HG03521 (cell line): ENCODE measurements around the gene GYG2.
"Not testable (repeated sequence)": the region's sequence is repeated elsewhere in the genome, so short reads cannot be mapped to it uniquely, and the experiment has no call there.

Source experiments
- ATAC-seq: cut with Tn5 transposase; IDR thresholded peaks from one replicate; pipeline ENCODE4 v1.9.1; 2021; ENCODE audit warnings: mild to moderate bottlenecking, moderate library complexity; ENCODE audit not compliant: unreplicated experiment

The GYG2 gene

GRCh38 chrX:2828344-2828958 lies at the start of gene GYG2:
Gene GYG2 (plus strand): TSS chrX:2828930. CDS start chrX:2830189, 1,259 bp downstream.
- ATAC-seq = no peak

DNA sequence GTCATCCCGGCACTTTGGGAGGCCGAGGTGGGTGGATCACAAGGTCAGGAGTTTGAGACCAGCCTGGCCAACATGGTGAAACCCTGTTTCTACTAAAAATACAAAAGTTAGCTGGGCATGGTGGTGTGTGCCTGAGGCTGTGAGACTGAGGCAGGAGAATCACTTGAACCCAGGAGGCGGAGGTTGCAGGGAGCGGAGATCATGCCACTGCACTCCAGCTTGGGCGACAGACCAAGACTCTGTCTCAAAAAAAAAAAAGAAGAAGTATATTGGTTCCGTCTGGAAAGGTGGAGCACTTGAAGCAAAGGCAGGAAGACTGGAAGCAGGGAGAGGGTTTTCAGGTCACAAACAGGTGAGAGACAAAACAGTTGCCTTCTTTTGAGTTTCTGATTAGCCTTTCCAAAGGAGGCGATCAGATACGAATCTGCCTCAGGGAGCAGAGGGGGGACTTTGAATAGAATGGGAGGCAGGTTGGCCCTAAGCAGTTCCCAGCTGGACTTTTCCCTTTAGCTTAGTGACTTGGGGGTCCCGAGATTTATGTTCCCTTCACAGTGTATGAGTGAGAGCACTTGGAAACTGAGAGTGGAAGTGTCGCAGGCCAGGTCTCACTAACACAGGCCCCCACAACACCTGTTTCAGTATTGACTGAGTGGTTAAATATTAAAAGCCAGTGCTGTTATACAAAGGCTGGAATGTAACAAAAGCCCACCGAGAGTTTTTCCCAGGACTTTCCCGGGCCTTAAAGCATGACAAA lies 48.1 kb upstream of the GYG2 start:
- not testable (repeated sequence) for ATAC-seq

- ATAC-seq = no peak
Measured at GRCh38 chrX:2781226-2781571, 47.5 kb upstream of the GYG2 start.

DNA sequence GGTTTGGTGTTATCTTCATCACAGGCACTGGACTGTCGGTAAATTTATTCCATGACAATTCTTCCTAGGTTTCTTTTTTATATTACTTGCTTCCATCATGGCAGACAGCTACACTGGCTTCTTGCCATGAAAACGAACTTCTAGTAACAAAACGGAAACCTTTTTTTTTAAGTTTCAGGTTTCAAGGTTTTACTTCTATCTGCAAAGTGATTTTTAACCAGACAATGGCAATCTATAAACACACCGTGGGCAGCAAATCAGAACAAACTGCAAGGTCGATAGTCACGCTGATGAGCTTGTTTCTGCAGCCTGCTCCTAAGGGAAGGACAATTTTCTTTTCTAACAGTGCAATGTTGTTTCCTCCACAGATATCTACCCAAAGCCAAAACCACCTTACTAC lies 47.0 kb upstream of the GYG2 start:
- ATAC-seq = no peak

DNA sequence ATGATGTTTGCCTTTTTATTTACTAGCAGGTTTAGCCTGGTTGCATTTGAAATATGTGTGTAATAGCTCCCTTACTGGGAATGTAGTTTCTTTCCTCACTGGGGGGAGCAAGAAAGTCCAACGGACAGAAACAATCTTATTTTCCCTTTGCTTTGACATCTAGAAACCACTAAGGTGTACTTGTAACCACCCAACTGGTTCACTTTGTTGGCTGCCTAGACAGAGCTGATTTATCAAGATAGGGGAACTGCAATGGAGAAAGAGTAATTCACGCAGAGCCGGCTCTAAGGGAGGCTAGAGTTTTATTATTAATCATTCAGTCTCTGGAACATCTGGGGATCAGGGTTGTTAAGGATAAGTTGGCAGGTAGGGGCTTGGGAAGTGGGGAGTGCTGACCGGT lies 46.6 kb upstream of the GYG2 start:
- no peak for ATAC-seq

DNA sequence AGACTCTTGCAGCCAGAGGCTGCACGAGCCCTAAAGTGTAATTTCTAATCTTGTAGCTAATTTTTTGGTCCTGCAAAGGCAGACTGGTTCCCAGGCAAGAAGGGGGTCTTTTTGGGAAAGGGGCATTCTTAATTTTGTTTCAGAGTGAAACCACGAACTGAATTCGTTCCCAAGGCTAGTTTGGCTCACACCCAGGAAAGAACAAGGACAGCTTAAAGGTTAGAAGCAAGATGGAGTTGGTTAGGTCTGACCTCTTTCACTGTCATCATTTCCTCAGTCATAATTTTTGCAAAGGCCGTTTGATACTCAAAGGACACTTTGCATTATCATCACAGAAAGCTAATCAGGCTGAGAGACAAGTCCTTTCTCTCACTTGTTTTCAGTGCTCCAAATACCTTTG lies 46.0 kb upstream of the GYG2 start:
- ATAC-seq = no peak

- no peak for ATAC-seq
Measured at GRCh38 chrX:2784026-2784425, 44.7 kb upstream of the GYG2 start.

DNA sequence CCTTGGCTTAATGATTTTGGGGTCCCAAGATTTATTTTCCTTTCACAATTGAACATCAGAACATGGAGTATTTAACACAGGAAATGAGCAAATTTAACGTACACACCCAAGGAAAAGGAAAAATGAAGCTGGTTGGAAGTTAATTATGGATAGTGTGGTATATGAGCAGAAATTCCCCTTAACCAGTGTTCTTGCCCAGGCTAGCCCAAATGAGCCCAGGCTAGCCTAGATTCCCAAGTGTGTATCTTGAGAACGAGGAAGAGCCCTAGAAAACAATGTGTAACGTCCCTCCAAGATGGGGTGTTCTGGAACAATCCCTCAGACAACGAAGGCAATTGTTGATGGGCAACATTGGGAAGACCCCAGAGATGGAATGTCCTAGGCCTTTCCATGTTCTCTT lies 43.2 kb upstream of the GYG2 start:
- ATAC-seq = no peak

- no peak for ATAC-seq
Measured at GRCh38 chrX:2788980-2789379, 39.8 kb upstream of the GYG2 start.

- no peak for ATAC-seq
Measured at GRCh38 chrX:2789569-2789968, 39.2 kb upstream of the GYG2 start.

GRCh38 chrX:2793752-2794151 lies 35.0 kb upstream of the GYG2 start:
- ATAC-seq = no peak

DNA sequence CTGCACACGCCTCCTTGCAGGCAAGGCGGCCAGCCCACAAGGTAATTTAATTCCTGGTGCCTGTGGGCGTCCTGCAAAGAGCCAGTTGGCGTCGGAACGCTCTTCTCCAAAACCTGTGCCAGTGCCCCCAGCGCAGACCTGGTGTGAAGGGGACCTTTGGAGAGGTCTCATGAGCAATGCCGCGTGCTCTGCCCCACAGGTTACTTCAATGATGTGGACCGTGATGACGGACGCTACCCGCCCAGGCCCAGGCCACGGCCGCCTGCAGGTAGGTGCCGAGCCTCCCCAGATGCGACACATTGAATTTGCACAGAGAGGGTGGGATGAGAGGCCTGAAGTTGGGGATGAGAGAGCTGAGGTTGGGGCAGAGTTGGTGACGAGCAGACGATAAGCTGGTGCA lies 34.4 kb upstream of the GYG2 start:
- no peak for ATAC-seq

GRCh38 chrX:2796808-2797207 lies 31.9 kb upstream of the GYG2 start:
- ATAC-seq = not testable (repeated sequence)

DNA sequence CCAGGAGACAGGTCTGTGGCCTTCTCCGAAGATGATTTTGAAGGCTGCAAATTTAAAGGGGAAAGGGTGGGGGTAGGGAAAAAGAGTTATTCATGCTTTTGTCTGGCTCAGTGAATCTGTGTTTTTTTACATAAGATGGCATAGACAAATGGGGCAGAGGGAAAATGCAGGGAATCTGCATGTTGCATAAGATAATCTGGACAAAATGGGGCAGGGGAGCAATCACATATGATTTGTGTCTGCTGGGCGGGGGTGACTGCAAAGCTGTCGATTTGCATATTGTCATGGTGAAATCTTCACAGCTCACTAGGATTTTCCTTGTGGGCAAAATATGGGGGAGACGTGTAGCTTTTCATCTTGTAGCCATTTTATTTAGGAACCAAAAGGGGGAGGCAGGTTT lies 29.4 kb upstream of the GYG2 start:
- ATAC-seq = no peak

- not testable (repeated sequence) for ATAC-seq
Measured at GRCh38 chrX:2799980-2800379, 28.8 kb upstream of the GYG2 start.

GRCh38 chrX:2801223-2801622 lies 27.5 kb upstream of the GYG2 start:
- ATAC-seq = no peak

GRCh38 chrX:2802376-2803090 lies 26.2 kb upstream of the GYG2 start:
- ATAC-seq = not testable (repeated sequence)

DNA sequence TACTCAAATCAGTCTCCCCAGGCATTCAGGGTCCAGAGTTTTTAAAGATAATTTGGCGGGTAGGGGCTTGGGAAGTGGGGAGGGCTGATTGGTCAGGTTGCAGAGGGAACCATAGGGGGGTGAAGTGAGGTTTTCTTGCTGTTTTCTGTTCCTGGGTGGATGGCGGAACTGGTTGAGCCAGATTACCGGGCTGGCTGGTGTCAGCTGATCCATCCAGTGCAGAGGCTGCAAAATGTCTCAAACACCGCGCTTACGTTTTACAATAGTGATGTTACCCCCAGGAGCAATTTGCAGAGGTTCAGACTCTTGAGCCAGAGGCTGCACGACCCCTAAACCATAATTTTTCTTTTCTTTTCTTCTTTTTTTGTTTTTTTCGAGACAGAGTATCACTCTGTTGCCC lies 25.2 kb upstream of the GYG2 start:
- not testable (repeated sequence) for ATAC-seq

- ATAC-seq = not testable (repeated sequence)
Measured at GRCh38 chrX:2804106-2804843, 24.5 kb upstream of the GYG2 start.

DNA sequence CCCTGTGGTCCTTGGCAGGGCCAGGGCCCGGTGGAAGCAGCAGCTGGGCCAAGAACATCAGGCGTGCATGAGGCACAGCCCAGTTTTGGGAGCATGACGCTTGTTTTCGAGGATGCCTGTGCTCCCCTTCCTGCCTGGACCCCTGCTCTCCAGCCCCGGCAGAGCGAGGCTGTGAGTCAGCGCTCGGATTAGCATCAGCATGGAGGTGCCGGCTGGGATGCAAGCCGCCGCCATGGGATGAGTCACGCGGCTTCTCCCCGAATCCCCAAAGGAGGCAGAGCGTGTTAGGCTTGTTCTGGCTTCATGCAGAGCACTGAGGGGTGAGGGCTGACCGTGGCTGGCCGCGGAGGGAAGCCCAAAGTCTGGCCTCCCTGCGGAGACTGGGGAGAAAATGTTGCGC lies 23.9 kb upstream of the GYG2 start:
- not testable (repeated sequence) for ATAC-seq

DNA sequence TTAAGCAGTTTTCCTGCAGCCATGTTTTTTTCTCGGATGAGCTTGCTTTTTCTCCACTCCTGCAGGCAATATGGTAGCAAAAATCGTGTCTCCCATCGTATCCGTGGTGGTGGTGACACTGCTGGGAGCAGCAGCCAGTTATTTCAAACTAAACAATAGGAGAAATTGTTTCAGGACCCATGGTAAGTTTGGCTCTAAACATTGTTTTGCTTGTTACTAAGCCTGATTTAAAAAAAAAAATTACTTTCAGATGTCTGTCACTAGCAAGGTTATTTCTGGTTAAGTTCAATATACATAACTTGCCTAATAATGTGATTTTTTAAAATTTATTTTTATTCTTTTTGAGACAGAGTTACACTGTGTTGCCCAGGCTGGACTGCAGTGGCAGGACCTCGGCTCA lies 17.5 kb upstream of the GYG2 start:
- no peak for ATAC-seq
